NB4 (cell line): ENCODE data around the gene HLA-DMA.

Experiments
- CTCF ChIP-seq: IDR thresholded peaks from one replicate; pipeline ENCODE4 v1.5.1; 2012; ENCODE audit warnings: low read depth, low read length
- MAX ChIP-seq: IDR thresholded peaks from 2 replicates; pipeline ENCODE4 v1.6.1; 2011; ENCODE audit warnings: low read depth, low read length
- MYC ChIP-seq: IDR thresholded peaks from 2 replicates; pipeline ENCODE4 v1.6.1; 2011; ENCODE audit warnings: low read depth, low read length
- POLR2A ChIP-seq: IDR thresholded peaks from 2 replicates; pipeline ENCODE4 v1.6.1; 2011; ENCODE audit warnings: mild to moderate bottlenecking; ENCODE audit not compliant: insufficient read length; ENCODE audit errors: extremely low read depth

- no peak for TF ChIP-seq MAX
- TF ChIP-seq CTCF = no peak
- no peak for TF ChIP-seq POLR2A
- no peak for TF ChIP-seq MYC
These were observed 19.7 kb upstream of the HLA-DMA start for GRCh38 chr6:32972353-32973143.
